Astrocyte (in vitro differentiated cells and primary cell): Measurements from ENCODE around the gene NPHP4. TPM values are rescaled to one million over a fixed set of nuclear protein-coding genes. Genes with fewer than 3 reads are reported as not detected.

ENCODE experiments used
- DNase-seq: peaks from one replicate; pipeline ENCODE4 v3.0.0-alpha.2; 2010; ENCODE audit warnings: low read depth
- FAIRE-seq: peaks from 2 replicates; lab custom pipeline; 2011; peaks lifted over from hg19 to GRCh38; lab: Jason Lieb, UNC
- H2AFZ ChIP-seq: 2 replicates; pipeline ENCODE4 v1.6.0; 2012; ENCODE audit warnings: low read depth, low read length, inconsistent platforms
- H3K27ac ChIP-seq: 2 replicates; pipeline ENCODE4 v1.5.1; 2011; ENCODE audit warnings: low read depth, low read length, inconsistent platforms
- H3K27me3 ChIP-seq: 2 replicates; pipeline ENCODE4 v1.6.0; 2011; ENCODE audit warnings: low read length, inconsistent platforms; ENCODE audit not compliant: insufficient read depth
- H3K36me3 ChIP-seq: 2 replicates; pipeline ENCODE4 v1.5.1; 2011; ENCODE audit warnings: low read length, inconsistent platforms; ENCODE audit not compliant: insufficient read depth
- H3K4me1 ChIP-seq: 2 replicates; pipeline ENCODE4 v1.5.1; 2011; ENCODE audit warnings: low read length, inconsistent platforms; ENCODE audit not compliant: insufficient read depth
- H3K4me2 ChIP-seq: 2 replicates; pipeline ENCODE4 v1.6.0; 2012; ENCODE audit warnings: low read length, inconsistent platforms
- H3K4me3 ChIP-seq: 2 replicates; pipeline ENCODE4 v1.5.1; 2011; ENCODE audit warnings: low read depth, mild to moderate bottlenecking, low read length, inconsistent platforms; ENCODE audit not compliant: insufficient read depth
- H3K79me2 ChIP-seq: 2 replicates; pipeline ENCODE4 v1.6.0; 2012; ENCODE audit warnings: mild to moderate bottlenecking, low read length, inconsistent platforms; ENCODE audit not compliant: insufficient read depth
- H3K9ac ChIP-seq: 2 replicates; pipeline ENCODE4 v1.6.0; 2012; ENCODE audit warnings: mild to moderate bottlenecking, low read length, inconsistent platforms
- H3K9me3 ChIP-seq: 2 replicates; pipeline ENCODE4 v1.5.1; 2012; ENCODE audit warnings: low read depth, mild to moderate bottlenecking, low read length, inconsistent platforms; ENCODE audit not compliant: insufficient read depth
- H4K20me1 ChIP-seq: 2 replicates; pipeline ENCODE4 v1.6.0; 2012; ENCODE audit warnings: low read length, inconsistent platforms; ENCODE audit not compliant: insufficient read depth
- H3K27ac Mint-ChIP-seq: one replicate; pipeline ENCODE4 v1.8.0; 2021; ENCODE audit warnings: mild to moderate bottlenecking, mixed read lengths; ENCODE audit not compliant: unreplicated experiment
- H3K27me3 Mint-ChIP-seq: one replicate; pipeline ENCODE4 v1.8.0; 2021; ENCODE audit warnings: low read depth, mixed read lengths; ENCODE audit not compliant: unreplicated experiment
- H3K36me3 Mint-ChIP-seq: one replicate; pipeline ENCODE4 v1.8.0; 2021; ENCODE audit warnings: low read depth, mixed read lengths; ENCODE audit not compliant: unreplicated experiment
- H3K4me1 Mint-ChIP-seq: one replicate; pipeline ENCODE4 v1.8.0; 2021; ENCODE audit warnings: low read depth, mixed read lengths; ENCODE audit not compliant: unreplicated experiment
- H3K4me3 Mint-ChIP-seq: one replicate; pipeline ENCODE4 v1.8.0; 2021; ENCODE audit warnings: mild to moderate bottlenecking, moderate library complexity, mixed read lengths; ENCODE audit not compliant: unreplicated experiment
- H3K9me3 Mint-ChIP-seq: one replicate; pipeline ENCODE4 v1.8.0; 2021; ENCODE audit warnings: mild to moderate bottlenecking, mixed read lengths; ENCODE audit not compliant: unreplicated experiment
- EZH2 ChIP-seq: IDR thresholded peaks from 2 replicates; pipeline ENCODE4 v1.6.1; 2012; ENCODE audit warnings: mild to moderate bottlenecking, low read length, inconsistent platforms; ENCODE audit not compliant: insufficient read depth
- total RNA-seq: library from RNA; stranded (reverse); gene quantifications from 2 replicates; pipeline ENCODE4 v1.2.1, GENCODE V29; 2021
- TF ChIP-seq, protein P1 (sequence below): IDR thresholded peaks from 2 replicates; pipeline ENCODE4 v1.5.1; 2011; ENCODE audit warnings: low read depth, mild to moderate bottlenecking, inconsistent platforms, low read length, moderate library complexity; ENCODE audit not compliant: insufficient read depth

The NPHP4 gene
- total RNA-seq, 1 donor from 2014 or later = 8.4 TPM

- H3K36me3 Mint-ChIP-seq = peaks cover 3% of the 10 kb centered on the region
- H3K79me2 ChIP-seq = no peaks in the 10 kb centered on the region
- H3K27ac ChIP-seq = no peak overlapping the region
- H3K9ac ChIP-seq = no peak overlapping the region
- H3K9me3 Mint-ChIP-seq = no peaks in the 10 kb centered on the region
- no peaks in the 10 kb centered on the region for H3K27me3 ChIP-seq
- H3K4me1 Mint-ChIP-seq = peaks cover 32% of the 10 kb centered on the region
- H3K4me2 ChIP-seq = no peak overlapping the region
- H2AFZ ChIP-seq = no peak overlapping the region
- H3K4me3 ChIP-seq = no peak overlapping the region
- peaks cover 6% of the 10 kb centered on the region for H3K4me1 ChIP-seq
- H3K27me3 Mint-ChIP-seq = no peaks in the 10 kb centered on the region
- DNase-seq (no peak), FAIRE-seq (no peak)
- H4K20me1 ChIP-seq = peaks cover 16% of the 10 kb centered on the region
- no peak overlapping the region for H3K4me3 Mint-ChIP-seq
- H3K36me3 ChIP-seq = no peaks in the 10 kb centered on the region
- H3K27ac Mint-ChIP-seq = peak overlapping the region; percentile 83
- TF ChIP-seq, protein P1, sequence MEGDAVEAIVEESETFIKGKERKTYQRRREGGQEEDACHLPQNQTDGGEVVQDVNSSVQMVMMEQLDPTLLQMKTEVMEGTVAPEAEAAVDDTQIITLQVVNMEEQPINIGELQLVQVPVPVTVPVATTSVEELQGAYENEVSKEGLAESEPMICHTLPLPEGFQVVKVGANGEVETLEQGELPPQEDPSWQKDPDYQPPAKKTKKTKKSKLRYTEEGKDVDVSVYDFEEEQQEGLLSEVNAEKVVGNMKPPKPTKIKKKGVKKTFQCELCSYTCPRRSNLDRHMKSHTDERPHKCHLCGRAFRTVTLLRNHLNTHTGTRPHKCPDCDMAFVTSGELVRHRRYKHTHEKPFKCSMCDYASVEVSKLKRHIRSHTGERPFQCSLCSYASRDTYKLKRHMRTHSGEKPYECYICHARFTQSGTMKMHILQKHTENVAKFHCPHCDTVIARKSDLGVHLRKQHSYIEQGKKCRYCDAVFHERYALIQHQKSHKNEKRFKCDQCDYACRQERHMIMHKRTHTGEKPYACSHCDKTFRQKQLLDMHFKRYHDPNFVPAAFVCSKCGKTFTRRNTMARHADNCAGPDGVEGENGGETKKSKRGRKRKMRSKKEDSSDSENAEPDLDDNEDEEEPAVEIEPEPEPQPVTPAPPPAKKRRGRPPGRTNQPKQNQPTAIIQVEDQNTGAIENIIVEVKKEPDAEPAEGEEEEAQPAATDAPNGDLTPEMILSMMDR = no peak
- TF ChIP-seq EZH2 = no peak
- no peaks in the 10 kb centered on the region for H3K9me3 ChIP-seq
Measured at GRCh38 chr1:5914676-5915365, 77.4 kb downstream of the NPHP4 start.

GRCh38 chr1:5913876-5914275 lies 78.3 kb downstream of the NPHP4 start:
- DNase-seq = no peak
- H3K36me3 Mint-ChIP-seq = peaks cover 3% of the 10 kb centered on the region
- no peaks in the 10 kb centered on the region for H3K9me3 Mint-ChIP-seq
- Histone ChIP-seq H4K20me1 (peaks cover 16% of the 10 kb centered on the region), H3K27ac (no peak overlapping the region), H3K9ac (no peak overlapping the region), H3K79me2 (no peaks in the 10 kb centered on the region), H3K4me3 (no peak overlapping the region), H3K4me2 (peak overlapping the region; percentile 8), H3K36me3 (no peaks in the 10 kb centered on the region), H3K9me3 (no peaks in the 10 kb centered on the region), H2AFZ (no peak overlapping the region), H3K27me3 (no peaks in the 10 kb centered on the region), H3K4me1 (peaks cover 6% of the 10 kb centered on the region)
- H3K4me3 Mint-ChIP-seq = no peak overlapping the region
- peaks cover 32% of the 10 kb centered on the region for H3K4me1 Mint-ChIP-seq
- H3K27me3 Mint-ChIP-seq = no peaks in the 10 kb centered on the region
- H3K27ac Mint-ChIP-seq = no peak overlapping the region
- TF ChIP-seq, protein P1 = no peak
- TF ChIP-seq EZH2 = no peak
- FAIRE-seq = no peak
